Peyer's patch (tissue), 4 donors: ENCODE measurements around the gene OLFML1. TPM values are rescaled to one million over a fixed set of nuclear protein-coding genes. Genes with fewer than 3 reads are reported as not detected.

Experiments used
- DNase-seq, 3 donors: peaks; one replicate each; pipeline ENCODE4 v3.0.0-alpha.2; 2017 to 2019
- H3K27ac ChIP-seq, 4 donors: fragments of 200-600 bp; sonication (generic); one replicate each; pipeline ENCODE4 v1.5.1; 2016 to 2019
- H3K27me3 ChIP-seq, 2 donors: fragments of 200-600 bp; sonication (generic); one replicate each; pipeline ENCODE4 v1.5.1; 2019
- H3K36me3 ChIP-seq, 3 donors: fragments of 200-600 bp; sonication (generic); one replicate each; pipeline ENCODE4 v1.5.1; 2016 to 2019
- H3K4me1 ChIP-seq, 4 donors: fragments of 200-600 bp; sonication (generic); one replicate each; pipeline ENCODE4 v1.5.1; 2016 to 2019
- H3K4me3 ChIP-seq, 4 donors: fragments of 200-600 bp; sonication (generic); 1 replicate in 3 of 4; 2 replicates in 1 of 4; pipeline ENCODE4 v1.5.1; 2016 to 2019; ENCODE audit warnings: mild to moderate bottlenecking in 1 of 4
- H3K9me3 ChIP-seq, 4 donors: fragments of 200-600 bp; sonication (generic); one replicate each; pipeline ENCODE4 v1.5.1; 2016 to 2019; ENCODE audit warnings: mild to moderate bottlenecking in 1 of 4
- CTCF ChIP-seq, 6 experiments: fragments of 450-650 bp in 4 of 6; fragments of 200-600 bp in 2 of 6; sonication (generic) in 1 of 6; IDR thresholded peaks; one replicate each; pipeline ENCODE4 v1.5.1; 2017 to 2019; ENCODE audit warnings: antibody characterized with exemption in 6 of 6, mild to moderate bottlenecking in 3 of 6, moderate library complexity in 1 of 6
- POLR2A ChIP-seq, 2 donors: fragments of 450-650 bp; IDR thresholded peaks; one replicate each; pipeline ENCODE4 v1.5.1; 2017; ENCODE audit warnings: antibody characterized with exemption in 2 of 2, mild to moderate bottlenecking in 2 of 2, moderate library complexity in 2 of 2
- total RNA-seq, 4 donors: library from RNA; depleted of rRNA; stranded (reverse); fragments of >200 nt; gene quantifications; one replicate each; pipeline ENCODE4 v1.1.0, GENCODE V29; 2016

OLFML1 gene
- total RNA-seq, 4 donors from 2014 or later: 2.3 to 8.4 (median 3.2) TPM

DNA sequence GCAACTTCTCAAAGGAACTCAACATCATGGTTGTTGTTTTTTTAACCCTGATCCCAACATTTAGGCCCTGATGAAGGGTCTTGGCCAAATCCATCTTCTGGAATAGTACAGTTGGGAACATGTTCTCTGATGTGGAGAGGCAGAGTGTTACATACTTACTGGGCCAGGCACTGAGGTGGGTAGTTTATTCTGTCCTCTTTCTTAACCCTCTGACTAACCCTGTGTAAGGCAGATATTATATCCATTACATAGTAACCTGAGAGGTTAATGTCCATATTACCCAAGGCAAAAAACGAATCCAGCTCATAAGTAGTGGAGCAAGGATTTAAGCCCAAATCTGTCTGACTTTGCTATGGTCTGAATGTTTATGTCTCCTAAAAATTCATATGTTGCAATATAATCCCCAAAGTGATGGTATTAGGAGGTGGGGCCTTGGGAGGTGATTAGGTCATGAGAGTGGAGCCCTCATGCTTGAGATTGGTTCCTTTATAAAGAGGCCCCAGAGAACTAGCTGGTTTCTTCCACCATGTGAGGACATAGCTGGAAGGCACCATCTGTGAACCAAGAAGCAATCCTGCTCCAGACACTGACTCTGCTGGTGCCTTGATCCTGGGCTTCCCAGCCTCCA lies 44.8 kb downstream of the OLFML1 start:
- Histone ChIP-seq H3K27me3 (no peaks in the 10 kb centered on the region), H3K36me3 (no peaks in the 10 kb centered on the region), H3K4me3 (no peak overlapping the region), H3K4me1 (peaks cover 0 to 4% (median 0%) of the 10 kb centered on the region in 4 donors), H3K9me3 (no peaks in the 10 kb centered on the region), H3K27ac (no peak overlapping the region)
- DNase-seq: no peak
- no peak for TF ChIP-seq CTCF (IDR thresholded peaks at IDR 0.05)
- no peak for TF ChIP-seq POLR2A (IDR thresholded peaks at IDR 0.05)

DNA sequence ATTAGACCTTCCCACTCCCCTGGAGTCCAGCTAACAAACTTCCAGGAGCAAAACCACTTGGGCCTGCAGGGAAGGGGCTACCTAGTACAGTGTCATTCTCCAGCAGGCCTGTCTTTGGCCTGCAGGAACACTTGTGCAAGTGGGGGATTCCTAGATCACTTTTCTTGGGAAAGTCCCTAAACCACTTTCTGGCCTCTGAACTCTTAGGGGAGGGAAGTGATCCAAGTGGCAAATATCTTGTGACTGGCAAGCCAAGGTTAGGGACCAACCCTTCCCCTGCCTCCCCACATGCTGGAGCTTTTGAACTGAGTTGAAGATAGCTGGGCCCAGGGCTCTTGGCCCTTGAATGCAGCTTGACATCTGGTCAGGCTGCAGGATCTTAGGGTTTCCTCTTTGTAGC lies 45.7 kb downstream of the OLFML1 start:
- no peaks in the 10 kb centered on the region for H3K36me3 ChIP-seq
- DNase-seq: no peak
- H3K4me3 ChIP-seq: no peak overlapping the region
- H3K27ac ChIP-seq: no peak overlapping the region
- no peaks in the 10 kb centered on the region for H3K27me3 ChIP-seq
- TF ChIP-seq POLR2A (IDR thresholded peaks at IDR 0.05) (no peak), CTCF (IDR thresholded peaks at IDR 0.05) (no peak)
- peaks cover 0 to 5% (median 2%) of the 10 kb centered on the region in 4 donors for H3K4me1 ChIP-seq
- no peaks in the 10 kb centered on the region for H3K9me3 ChIP-seq

GRCh38 chr11:7532405-7533145 lies 47.3 kb downstream of the OLFML1 start:
- H3K27ac ChIP-seq: no peak overlapping the region
- H3K27me3 ChIP-seq: no peaks in the 10 kb centered on the region
- H3K36me3 ChIP-seq: no peaks in the 10 kb centered on the region
- TF ChIP-seq CTCF (IDR thresholded peaks at IDR 0.05) (no peak), POLR2A (IDR thresholded peaks at IDR 0.05) (no peak)
- peaks cover 0 to 13% (median 0%) of the 10 kb centered on the region in 4 donors for H3K4me1 ChIP-seq
- no peak overlapping the region for H3K4me3 ChIP-seq
- no peaks in the 10 kb centered on the region for H3K9me3 ChIP-seq
- DNase-seq: no peak

GRCh38 chr11:7533199-7534041 lies 48.1 kb downstream of the OLFML1 start:
- Histone ChIP-seq H3K4me3 (no peak overlapping the region), H3K9me3 (no peaks in the 10 kb centered on the region), H3K27me3 (no peaks in the 10 kb centered on the region), H3K4me1 (peaks cover 0 to 19% (median 0%) of the 10 kb centered on the region in 4 donors), H3K36me3 (no peaks in the 10 kb centered on the region), H3K27ac (no peak overlapping the region)
- no peak for TF ChIP-seq CTCF (IDR thresholded peaks at IDR 0.05)
- no peak for DNase-seq

DNA sequence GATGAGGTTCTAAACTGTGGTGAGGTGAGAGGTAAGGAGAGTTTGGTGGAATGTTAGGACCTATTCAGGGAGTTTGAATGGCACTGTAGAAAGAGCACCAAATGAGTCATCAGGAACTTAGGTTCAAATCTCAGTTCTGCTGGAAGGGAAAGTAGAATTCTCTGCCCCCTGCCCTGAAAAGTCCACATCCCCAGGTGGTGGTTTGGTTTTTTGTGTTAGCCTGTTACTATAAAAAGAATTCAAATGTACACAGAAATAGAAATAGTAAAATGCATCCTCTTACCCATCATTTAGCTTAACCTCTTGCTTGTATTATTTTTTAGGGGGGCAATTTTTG lies 48.7 kb downstream of the OLFML1 start:
- no peak for DNase-seq
- Histone ChIP-seq H3K36me3 (no peaks in the 10 kb centered on the region), H3K27ac (no peak overlapping the region), H3K4me1 (peaks cover 0 to 22% (median 0%) of the 10 kb centered on the region in 4 donors), H3K4me3 (no peak overlapping the region), H3K9me3 (no peaks in the 10 kb centered on the region), H3K27me3 (no peaks in the 10 kb centered on the region)
- no peak for TF ChIP-seq CTCF (IDR thresholded peaks at IDR 0.05)
- no peak for TF ChIP-seq POLR2A (IDR thresholded peaks at IDR 0.05)
